DOHH2 (cell line): Measurements from ENCODE around the gene PLEKHM3.

Source experiments
- H3F3A ChIP-seq: fragments of 200-600 bp; sonication (generic), shearing (Covaris generic); 2 replicates; pipeline ENCODE4 v1.6.0; 2016; ENCODE audit warnings: antibody characterized with exemption, mild to moderate bottlenecking; ENCODE audit not compliant: control insufficient read depth, insufficient read depth
- H3K27ac ChIP-seq: fragments of 200-600 bp; sonication (generic); 2 replicates; pipeline ENCODE4 v1.5.1; 2014; ENCODE audit warnings: low read depth, mild to moderate bottlenecking, low read length, moderate library complexity
- H3K27me3 ChIP-seq: fragments of 200-600 bp; sonication (generic); 2 replicates; pipeline ENCODE4 v1.6.1; 2014; ENCODE audit warnings: mild to moderate bottlenecking, low read length, mixed read lengths; ENCODE audit not compliant: control insufficient read depth
- H3K36me3 ChIP-seq: fragments of 200-600 bp; sonication (generic); 2 replicates; pipeline ENCODE4 v1.6.1; 2014; ENCODE audit warnings: mild to moderate bottlenecking, low read length, moderate library complexity, mixed read lengths; ENCODE audit not compliant: control insufficient read depth
- H3K4me1 ChIP-seq: fragments of 200-600 bp; sonication (generic); 2 replicates; pipeline ENCODE4 v1.6.1; 2014; ENCODE audit warnings: mild to moderate bottlenecking, low read length, mixed read lengths; ENCODE audit not compliant: control insufficient read depth
- H3K4me2 ChIP-seq: fragments of 200-600 bp; sonication (generic); 2 replicates; pipeline ENCODE4 v1.6.0; 2014; ENCODE audit warnings: mild to moderate bottlenecking, low read length, moderate library complexity
- H3K4me3 ChIP-seq: fragments of 200-600 bp; sonication (generic); 2 replicates; pipeline ENCODE4 v1.5.1; 2014; ENCODE audit warnings: mild to moderate bottlenecking, low read length, mixed read lengths
- H3K79me2 ChIP-seq: fragments of 200-600 bp; sonication (generic); 2 replicates; pipeline ENCODE4 v1.6.1; 2014; ENCODE audit warnings: mild to moderate bottlenecking, low read length, mixed read lengths; ENCODE audit not compliant: control insufficient read depth
- H3K9me2 ChIP-seq: fragments of 200-600 bp; sonication (generic); replicated peaks from 2 replicates; pipeline ENCODE4 v1.6.1; 2014; ENCODE audit warnings: mild to moderate bottlenecking, low read length, mixed read lengths; ENCODE audit not compliant: control insufficient read depth
- H3K9me3 ChIP-seq: fragments of 200-600 bp; sonication (generic); 2 replicates; pipeline ENCODE4 v1.6.1; 2014; ENCODE audit warnings: antibody characterized with exemption, low read length, mixed read lengths; ENCODE audit not compliant: control insufficient read depth, insufficient read depth
- H4K20me1 ChIP-seq: fragments of 200-600 bp; sonication (generic); 2 replicates; pipeline ENCODE4 v1.6.0; 2014; ENCODE audit warnings: low read depth, mild to moderate bottlenecking, antibody characterized with exemption, low read length, moderate library complexity; ENCODE audit not compliant: control insufficient read depth, insufficient read depth
- CTCF ChIP-seq: fragments of 200-600 bp; sonication (generic); IDR thresholded peaks from one replicate; pipeline ENCODE4 v1.5.1; 2014; ENCODE audit warnings: antibody characterized with exemption, mild to moderate bottlenecking, low read depth, low read length; ENCODE audit not compliant: poor library complexity, severe bottlenecking
- EZH2phosphoT487 ChIP-seq: fragments of 200-600 bp; sonication (generic); IDR thresholded peaks from 2 replicates; pipeline ENCODE4 v1.6.1; 2017; ENCODE audit warnings: borderline replicate concordance, mild to moderate bottlenecking, antibody characterized with exemption, low read length, moderate library complexity, mixed read lengths

Gene PLEKHM3

DNA sequence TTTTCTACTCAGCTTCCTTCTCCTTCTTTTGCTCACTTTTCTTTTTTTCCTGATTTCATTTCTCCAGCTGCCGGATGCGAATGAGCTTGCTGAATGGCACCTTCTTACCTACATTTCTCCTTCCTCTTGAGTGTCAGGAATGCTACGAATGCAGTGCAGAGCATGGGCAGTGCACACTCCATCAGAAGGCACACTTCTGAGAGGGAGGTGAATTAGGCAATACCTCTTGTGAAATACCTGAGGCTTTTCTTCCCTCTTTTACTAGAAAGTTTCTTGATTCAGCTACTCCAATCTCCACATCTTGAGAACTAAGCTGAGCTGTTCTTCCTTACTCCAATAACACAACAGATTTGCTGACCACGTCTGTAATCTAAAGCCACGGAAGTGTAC is 51.1 kb downstream of the PLEKHM3 start:
- Histone ChIP-seq H3K27ac (no peak overlapping the region), H3K4me3 (no peak overlapping the region), H3K27me3 (no peaks in the 10 kb centered on the region), H4K20me1 (no peaks in the 10 kb centered on the region), H3K9me2 (no peaks in the 10 kb centered on the region), H3K4me1 (no peaks in the 10 kb centered on the region), H3K4me2 (no peak overlapping the region), H3F3A (no peaks in the 10 kb centered on the region), H3K79me2 (no peaks in the 10 kb centered on the region), H3K36me3 (no peaks in the 10 kb centered on the region), H3K9me3 (no peaks in the 10 kb centered on the region)
- TF ChIP-seq CTCF (no peak), EZH2phosphoT487 (no peak)

DNA sequence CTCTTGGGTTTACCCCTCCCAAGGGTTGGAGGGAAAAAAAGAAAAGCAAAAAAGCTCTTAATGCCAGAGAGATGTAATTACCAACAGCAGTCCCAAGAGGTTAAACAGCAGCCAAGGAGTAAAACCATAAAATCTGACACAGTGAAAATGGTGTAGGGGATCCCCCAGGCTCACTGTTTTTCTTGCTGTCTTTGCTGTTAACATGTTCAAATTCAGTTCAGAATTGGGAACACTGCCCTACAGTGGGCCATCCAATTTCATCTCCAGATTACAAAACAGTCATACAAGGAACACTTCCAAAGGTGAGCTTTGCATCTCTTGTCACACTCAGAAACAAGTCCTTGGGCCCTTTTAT is 54.5 kb downstream of the PLEKHM3 start:
- H3K9me2 ChIP-seq, result no peaks in the 10 kb centered on the region
- H3K4me2 ChIP-seq, result no peak overlapping the region
- H3K79me2 ChIP-seq, result no peaks in the 10 kb centered on the region
- no peak overlapping the region for H3K27ac ChIP-seq
- no peaks in the 10 kb centered on the region for H4K20me1 ChIP-seq
- TF ChIP-seq CTCF (no peak), EZH2phosphoT487 (no peak)
- H3K4me1 ChIP-seq, result peaks cover 18% of the 10 kb centered on the region
- H3K27me3 ChIP-seq, result no peaks in the 10 kb centered on the region
- H3K9me3 ChIP-seq, result no peaks in the 10 kb centered on the region
- no peaks in the 10 kb centered on the region for H3K36me3 ChIP-seq
- no peaks in the 10 kb centered on the region for H3F3A ChIP-seq
- H3K4me3 ChIP-seq, result no peak overlapping the region

GRCh38 chr2:207970147-207970825 is 55.0 kb downstream of the PLEKHM3 start:
- Histone ChIP-seq H3K36me3 (no peaks in the 10 kb centered on the region), H3K27ac (no peak overlapping the region), H3K79me2 (no peaks in the 10 kb centered on the region), H3K9me2 (no peaks in the 10 kb centered on the region), H3K9me3 (no peaks in the 10 kb centered on the region), H3K4me2 (no peak overlapping the region), H3K4me1 (peaks cover 19% of the 10 kb centered on the region), H3K27me3 (no peaks in the 10 kb centered on the region), H4K20me1 (no peaks in the 10 kb centered on the region), H3K4me3 (no peak overlapping the region), H3F3A (no peaks in the 10 kb centered on the region)
- no peak for TF ChIP-seq EZH2phosphoT487
- no peak for TF ChIP-seq CTCF

DNA sequence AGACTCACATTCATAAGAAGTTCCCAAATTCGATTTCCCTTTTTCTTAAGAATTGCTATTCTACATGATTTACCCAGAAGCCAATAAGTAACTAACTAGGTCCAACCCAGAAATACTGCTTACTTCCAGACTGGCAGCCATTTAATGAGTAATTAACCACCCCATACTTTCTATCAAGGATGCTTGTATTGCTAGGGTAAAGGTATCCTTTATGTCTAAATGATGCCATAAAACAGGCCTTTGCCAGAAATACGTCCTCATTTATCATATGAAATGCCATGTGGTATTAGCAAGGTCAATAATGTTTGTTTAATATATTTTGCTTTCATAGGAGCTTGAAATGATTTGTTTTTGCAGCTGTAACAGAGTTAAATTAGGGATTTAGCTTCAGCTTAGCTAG is 56.1 kb downstream of the PLEKHM3 start:
- Histone ChIP-seq H3F3A (no peaks in the 10 kb centered on the region), H3K4me3 (no peak overlapping the region), H3K9me3 (no peaks in the 10 kb centered on the region), H3K9me2 (no peaks in the 10 kb centered on the region), H3K4me2 (no peak overlapping the region), H4K20me1 (no peaks in the 10 kb centered on the region), H3K27me3 (no peaks in the 10 kb centered on the region), H3K4me1 (peaks cover 19% of the 10 kb centered on the region), H3K27ac (no peak overlapping the region), H3K79me2 (no peaks in the 10 kb centered on the region), H3K36me3 (no peaks in the 10 kb centered on the region)
- no peak for TF ChIP-seq CTCF
- TF ChIP-seq EZH2phosphoT487, result no peak
